Ramos (cell line): Measurements from ENCODE around the gene CCDC150.

ENCODE experiments used
- in situ Hi-C: fragments of 300-500 bp; cut with MboI; formaldehyde crosslinking; loops from one replicate; pipeline ENCODE4 v1.14.3; 2022; ENCODE audit warnings: low sequenced_read_pairs; ENCODE audit not compliant: unreplicated experiment

The CCDC150 gene

GRCh38 chr2:196758474-196759377 lies 119.2 kb downstream of the CCDC150 start:
- in situ Hi-C loops: no loop called here

GRCh38 chr2:196759378-196759706 lies 119.8 kb downstream of the CCDC150 start:
- in situ Hi-C loops: no loop called here

- in situ Hi-C loops: no loop called here
Measured at GRCh38 chr2:196767101-196767500, 127.6 kb downstream of the CCDC150 start.
